Body of pancreas (tissue), 4 donors: ENCODE data around the gene C5AR1.

Source experiments
- POLR2A ChIP-seq, 3 donors: fragments of 450-650 bp; IDR thresholded peaks; one replicate each; pipeline ENCODE4 v1.6.1; 2016; ENCODE audit warnings: antibody characterized with exemption in 3 of 3, mild to moderate bottlenecking in 2 of 3
- TF ChIP-seq, protein P1 (sequence below), 7 experiments: fragments of 450-650 bp in 4 of 7; fragments of 200-600 bp in 3 of 7; sonication (generic) in 3 of 7; IDR thresholded peaks; one replicate each; pipeline ENCODE4 v1.5.1; 2016 to 2019; ENCODE audit warnings: antibody characterized with exemption in 7 of 7

GRCh38 chr19:47319923-47320871, 10.5 kb downstream of the C5AR1 start:
- no peak for TF ChIP-seq POLR2A (IDR thresholded peaks at IDR 0.05)
- TF ChIP-seq, protein P1, sequence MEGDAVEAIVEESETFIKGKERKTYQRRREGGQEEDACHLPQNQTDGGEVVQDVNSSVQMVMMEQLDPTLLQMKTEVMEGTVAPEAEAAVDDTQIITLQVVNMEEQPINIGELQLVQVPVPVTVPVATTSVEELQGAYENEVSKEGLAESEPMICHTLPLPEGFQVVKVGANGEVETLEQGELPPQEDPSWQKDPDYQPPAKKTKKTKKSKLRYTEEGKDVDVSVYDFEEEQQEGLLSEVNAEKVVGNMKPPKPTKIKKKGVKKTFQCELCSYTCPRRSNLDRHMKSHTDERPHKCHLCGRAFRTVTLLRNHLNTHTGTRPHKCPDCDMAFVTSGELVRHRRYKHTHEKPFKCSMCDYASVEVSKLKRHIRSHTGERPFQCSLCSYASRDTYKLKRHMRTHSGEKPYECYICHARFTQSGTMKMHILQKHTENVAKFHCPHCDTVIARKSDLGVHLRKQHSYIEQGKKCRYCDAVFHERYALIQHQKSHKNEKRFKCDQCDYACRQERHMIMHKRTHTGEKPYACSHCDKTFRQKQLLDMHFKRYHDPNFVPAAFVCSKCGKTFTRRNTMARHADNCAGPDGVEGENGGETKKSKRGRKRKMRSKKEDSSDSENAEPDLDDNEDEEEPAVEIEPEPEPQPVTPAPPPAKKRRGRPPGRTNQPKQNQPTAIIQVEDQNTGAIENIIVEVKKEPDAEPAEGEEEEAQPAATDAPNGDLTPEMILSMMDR (IDR thresholded peaks at IDR 0.05) = no peak
